MM.1S (cell line): Measurements from ENCODE around the gene GPD1L.
"Not testable (repeated sequence)": the region's sequence is repeated elsewhere in the genome, so short reads cannot be mapped to it uniquely, and the experiment has no call there.

Experiments
- EZH2 ChIP-seq: fragments of 300-600 bp; sonication (generic); optimal IDR thresholded peaks from 2 replicates; pipeline ENCODE3; 2017; ENCODE audit warnings: low read depth, mild to moderate bottlenecking, antibody characterized with exemption, low read length, mixed read lengths
- TF ChIP-seq, protein P1 (sequence below): fragments of 300-600 bp; sonication (generic); IDR thresholded peaks from 2 replicates; pipeline ENCODE4 v1.5.1; 2016; ENCODE audit warnings: antibody characterized with exemption, low read length, mixed read lengths

DNA sequence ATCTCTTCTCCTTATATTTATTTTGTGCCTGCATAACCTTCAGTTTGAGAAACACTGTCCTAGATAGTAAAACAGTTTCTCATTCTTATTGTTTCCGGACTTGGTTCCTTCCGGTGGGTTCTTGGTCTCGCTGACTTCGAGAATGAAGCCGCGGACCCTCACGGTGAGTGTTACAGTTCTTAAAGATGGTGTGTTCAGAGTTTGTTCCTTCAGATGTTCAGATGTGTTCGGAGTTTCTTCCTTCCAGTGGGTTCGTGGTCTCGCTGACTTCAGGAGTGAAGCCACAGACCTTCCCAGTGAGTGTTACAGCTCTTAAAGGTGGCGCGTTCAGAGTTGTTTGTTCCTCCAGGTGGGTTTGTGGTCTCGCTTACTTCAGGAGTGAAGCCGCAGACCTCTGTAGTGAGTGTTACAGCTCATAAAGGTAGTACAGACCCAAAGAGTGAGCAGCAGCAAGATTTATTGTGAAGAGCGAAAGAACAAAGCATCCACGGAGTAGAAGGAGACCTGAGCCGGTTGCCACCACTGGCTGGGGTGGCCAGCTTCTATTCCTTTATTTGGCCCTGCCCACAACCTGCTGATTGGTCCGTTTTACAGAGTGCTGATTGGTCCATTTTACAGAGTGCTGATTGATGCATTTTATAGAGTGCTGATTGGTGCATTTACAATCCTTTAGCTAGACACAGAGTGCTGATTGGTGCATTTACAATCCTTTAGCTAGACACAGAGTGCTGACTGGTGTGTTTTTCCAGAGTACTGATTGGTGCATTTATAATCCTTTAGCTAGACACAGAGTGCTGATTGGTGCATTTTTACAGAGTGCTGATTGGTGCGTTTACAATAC lies 8.3 kb downstream of the GPD1L start:
- TF ChIP-seq, protein P1, sequence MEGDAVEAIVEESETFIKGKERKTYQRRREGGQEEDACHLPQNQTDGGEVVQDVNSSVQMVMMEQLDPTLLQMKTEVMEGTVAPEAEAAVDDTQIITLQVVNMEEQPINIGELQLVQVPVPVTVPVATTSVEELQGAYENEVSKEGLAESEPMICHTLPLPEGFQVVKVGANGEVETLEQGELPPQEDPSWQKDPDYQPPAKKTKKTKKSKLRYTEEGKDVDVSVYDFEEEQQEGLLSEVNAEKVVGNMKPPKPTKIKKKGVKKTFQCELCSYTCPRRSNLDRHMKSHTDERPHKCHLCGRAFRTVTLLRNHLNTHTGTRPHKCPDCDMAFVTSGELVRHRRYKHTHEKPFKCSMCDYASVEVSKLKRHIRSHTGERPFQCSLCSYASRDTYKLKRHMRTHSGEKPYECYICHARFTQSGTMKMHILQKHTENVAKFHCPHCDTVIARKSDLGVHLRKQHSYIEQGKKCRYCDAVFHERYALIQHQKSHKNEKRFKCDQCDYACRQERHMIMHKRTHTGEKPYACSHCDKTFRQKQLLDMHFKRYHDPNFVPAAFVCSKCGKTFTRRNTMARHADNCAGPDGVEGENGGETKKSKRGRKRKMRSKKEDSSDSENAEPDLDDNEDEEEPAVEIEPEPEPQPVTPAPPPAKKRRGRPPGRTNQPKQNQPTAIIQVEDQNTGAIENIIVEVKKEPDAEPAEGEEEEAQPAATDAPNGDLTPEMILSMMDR, result not testable (repeated sequence)
- TF ChIP-seq EZH2, result not testable (repeated sequence)
